Measurements from ENCODE around the gene DPP8. TPM values are rescaled to one million over a fixed set of nuclear protein-coding genes. Genes with fewer than 3 reads are reported as not detected.

Gene DPP8
- total and polyA plus RNA-seq, 2 donors (not counting 1 experiment from before 2014, with no cell fraction given): 17.1 to 65.2 TPM

DNA sequence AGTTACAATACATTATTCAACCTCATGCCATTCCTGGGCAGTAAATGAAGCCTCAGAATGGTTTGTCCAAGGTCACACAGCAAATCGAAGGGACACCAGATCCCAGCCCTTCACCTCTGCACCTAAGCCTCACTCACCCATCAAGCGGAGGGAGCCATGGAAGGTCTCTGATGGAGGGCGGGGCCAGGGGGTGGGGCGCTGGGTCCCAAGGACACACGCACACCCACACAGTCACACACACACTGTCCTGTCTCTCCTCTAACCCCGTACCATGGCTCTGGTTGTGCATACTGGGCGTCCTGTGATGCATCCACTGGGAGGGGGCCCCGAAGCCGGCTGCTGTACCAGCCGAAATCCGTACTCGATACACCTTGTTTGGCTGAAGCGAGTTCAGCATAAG lies 124.4 kb downstream of the DPP8 start:
- H3K4me1 ChIP-seq (ENCODE audit: control insufficient read depth in 2 of 2, insufficient read depth in 2 of 2, low read length in 2 of 2): peaks cover 11 to 17% of the 10 kb centered on the region in 2 donors
- ChIA-PET CTCF (no interaction called here), POLR2A (no interaction called here)
- no peak overlapping the region for H3K4me2 ChIP-seq (replicated peaks; ENCODE audit: low read depth, low read length, poor library complexity, severe bottlenecking)
- TF ChIP-seq EZH2 (IDR thresholded peaks at IDR 0.05; ENCODE audit: borderline replicate concordance, insufficient read depth, low read depth, low read length, poor library complexity, severe bottlenecking): no peak
- peaks cover 0 to 52% (median 28%) of the 10 kb centered on the region in 4 experiments for H3K27me3 ChIP-seq (replicated peaks in 1 of 4; ENCODE audit: control extremely low read depth in 1 of 4, control insufficient read depth in 3 of 4, insufficient read depth in 4 of 4, low read length in 3 of 4)
- H3K4me3 Mint-ChIP-seq: no peak overlapping the region
- intact Hi-C loops (cut with micrococcal nuclease): no loop called here
- no peak overlapping the region for H3K4me3 ChIP-seq (ENCODE audit: control extremely low read depth in 1 of 5, extremely low read depth in 1 of 5, insufficient read depth in 1 of 5, low read depth in 2 of 5, low read length in 4 of 5)
- H3K27me3 Mint-ChIP-seq: peaks cover 60% of the 10 kb centered on the region
- H3K27ac ChIP-seq (ENCODE audit: low read length in 2 of 2): no peak overlapping the region
- no peak for ATAC-seq (ENCODE audit: low read depth)
- H3K79me2 ChIP-seq (ENCODE audit: control insufficient read depth, insufficient read depth, low read length): no peaks in the 10 kb centered on the region
- H3K9ac ChIP-seq (ENCODE audit: low read length): no peak overlapping the region
- H3K36me3 ChIP-seq (replicated peaks in 1 of 2; ENCODE audit: control extremely low read depth in 1 of 2, control insufficient read depth in 1 of 2, extremely low read depth in 1 of 2, insufficient read depth in 2 of 2, low read length in 1 of 2): no peaks in the 10 kb centered on the region
- H3K9me3 ChIP-seq (ENCODE audit: control extremely low read depth in 1 of 3, control insufficient read depth in 2 of 3, insufficient read depth in 1 of 3, low read length in 2 of 3): peaks cover 0 to 3% (median 0%) of the 10 kb centered on the region in 3 donors
- peaks cover 8% of the 10 kb centered on the region for H3K4me1 Mint-ChIP-seq
- WGBS (ENCODE audit: insufficient coverage): 93% methylated on average over 12 of the region's 13 CpGs
- no peaks in the 10 kb centered on the region for H3K9me3 Mint-ChIP-seq (ENCODE audit: insufficient read depth)
- H4K20me1 ChIP-seq (ENCODE audit: control insufficient read depth, insufficient read depth, low read length, poor library complexity, severe bottlenecking): no peaks in the 10 kb centered on the region
- H3K27ac Mint-ChIP-seq: no peak overlapping the region
- DNase-seq: no peak
- no peak overlapping the region for H2AFZ ChIP-seq (ENCODE audit: insufficient read depth, low read depth, low read length, poor library complexity, severe bottlenecking)

Small RNAs within 50 kb of the gene (small RNA-seq; reads per million reads assigned to genes)
- gene AC105129.1 (ENCODE audit: insufficient read length, low read depth, low replicate concordance) (not detected), gene RF00019 (ENCODE audit: insufficient read length, low read depth, low replicate concordance) (not detected), gene RNU6-19P (ENCODE audit: insufficient read length, low read depth, low replicate concordance) (not detected)

Other genes with a start within 250 kb of the DPP8 start
- 18.2 and 21.6 TPM in 2 replicates for gene PARP16, start 230.8 kb downstream of the DPP8 start, total RNA-seq
- gene PARP16, start 230.8 kb downstream of the DPP8 start, polyA plus RNA-seq: 13.9 and 19.1 TPM in 2 replicates
- not detected in 2 replicates for gene RNU5A-1, start 221.6 kb downstream of the DPP8 start, total RNA-seq
- not detected in 2 replicates for gene RNU5A-1, start 221.6 kb downstream of the DPP8 start, polyA plus RNA-seq
- gene RNU5B-1, start 213.0 kb downstream of the DPP8 start, total RNA-seq: 17.4 and 21.7 TPM in 2 replicates
- gene RNU5B-1, start 213.0 kb downstream of the DPP8 start, polyA plus RNA-seq: not detected in 2 replicates
- not detected in 2 replicates for gene IGDCC3, start 139.7 kb downstream of the DPP8 start, total RNA-seq
- not detected in 2 replicates for gene IGDCC3, start 139.7 kb downstream of the DPP8 start, polyA plus RNA-seq
- gene IGDCC4, start 94.7 kb downstream of the DPP8 start, total RNA-seq: not detected in 2 replicates
- gene IGDCC4, start 94.7 kb downstream of the DPP8 start, polyA plus RNA-seq: 0.09 TPM in 1 of 2 replicates, not detected in the other
- gene HACD3, start 12.8 kb upstream of the DPP8 start, total RNA-seq: 18.8 and 19.3 TPM in 2 replicates
- 4.5 and 5.7 TPM in 2 replicates for gene HACD3, start 12.8 kb upstream of the DPP8 start, polyA plus RNA-seq
- gene INTS14, start 93.4 kb upstream of the DPP8 start, total RNA-seq: 37.8 and 39.0 TPM in 2 replicates
- 19.3 and 25.0 TPM in 2 replicates for gene INTS14, start 93.4 kb upstream of the DPP8 start, polyA plus RNA-seq
- gene SLC24A1, start 104.2 kb upstream of the DPP8 start, total RNA-seq: 6.7 and 8.0 TPM in 2 replicates
- 1.7 and 1.8 TPM in 2 replicates for gene SLC24A1, start 104.2 kb upstream of the DPP8 start, polyA plus RNA-seq

Data from B cell (primary cell).